Neuronal stem cell (in vitro differentiated cells): Measurements from ENCODE around the gene WAC.

ENCODE experiments used
- DNase-seq: peaks from one replicate; pipeline ENCODE4 v3.0.0-alpha.2; 2013; ENCODE audit warnings: low spot score
- H2AFZ ChIP-seq: one replicate; pipeline ENCODE4 v1.6.1; 2013; ENCODE audit warnings: mild to moderate bottlenecking, low read length, inconsistent platforms
- H2AK5ac ChIP-seq: 2 replicates; pipeline ENCODE4 v1.6.1; 2013; ENCODE audit warnings: low read depth, mild to moderate bottlenecking, inconsistent platforms, low read length, moderate library complexity, mixed read lengths
- H2BK120ac ChIP-seq: 2 replicates; pipeline ENCODE4 v1.6.1; 2013; ENCODE audit warnings: low read depth, mild to moderate bottlenecking, inconsistent platforms, low read length, moderate library complexity, mixed read lengths
- H2BK12ac ChIP-seq: one replicate; pipeline ENCODE4 v1.6.1; 2013; ENCODE audit warnings: low read length, inconsistent platforms
- H2BK15ac ChIP-seq: 2 replicates; pipeline ENCODE4 v1.6.1; 2013; ENCODE audit warnings: mild to moderate bottlenecking, low read length, inconsistent platforms, mixed read lengths
- H2BK5ac ChIP-seq: one replicate; pipeline ENCODE4 v1.6.1; 2013; ENCODE audit warnings: inconsistent platforms, mild to moderate bottlenecking, low read length, moderate library complexity
- H3K14ac ChIP-seq: one replicate; pipeline ENCODE4 v1.6.1; 2013; ENCODE audit warnings: low read length, inconsistent platforms
- H3K18ac ChIP-seq: 2 replicates; pipeline ENCODE4 v1.6.1; 2013; ENCODE audit warnings: low read length, inconsistent platforms
- H3K23ac ChIP-seq: 2 replicates; pipeline ENCODE4 v1.6.1; 2013; ENCODE audit warnings: low read depth, mild to moderate bottlenecking, mixed read lengths, low read length, inconsistent platforms; ENCODE audit not compliant: poor library complexity
- H3K27ac ChIP-seq: replicated peaks from 3 replicates; pipeline ENCODE4 v1.5.1; 2013; ENCODE audit warnings: low read length, inconsistent platforms
- H3K27me3 ChIP-seq, 3 experiments: 2 replicates each; pipeline ENCODE4 v1.6.1; 2013; ENCODE audit warnings: low read length in 3 of 3, mild to moderate bottlenecking in 2 of 3, inconsistent platforms in 1 of 3, low read depth in 1 of 3, mixed read lengths in 1 of 3, moderate library complexity in 1 of 3; ENCODE audit not compliant: control insufficient read depth in 3 of 3, insufficient read depth in 3 of 3
- H3K36me3 ChIP-seq, 2 donors: replicated peaks in 1 of 2; 2 replicates each; pipeline ENCODE4 v1.6.1; 2013; ENCODE audit warnings: low read length in 2 of 2; ENCODE audit not compliant: control insufficient read depth in 2 of 2, insufficient read depth in 2 of 2
- H3K4ac ChIP-seq: 2 replicates; pipeline ENCODE4 v1.6.1; 2013; ENCODE audit warnings: inconsistent platforms, mild to moderate bottlenecking, low read length, moderate library complexity
- H3K4me1 ChIP-seq, 2 donors: 1 replicate in 1 of 2; 2 replicates in 1 of 2; pipeline ENCODE4 v1.6.1; 2013; ENCODE audit warnings: low read length in 2 of 2, low read depth in 1 of 2; ENCODE audit not compliant: control insufficient read depth in 2 of 2, insufficient read depth in 1 of 2
- H3K4me2 ChIP-seq: one replicate; pipeline ENCODE4 v1.6.1; 2013; ENCODE audit warnings: mild to moderate bottlenecking, low read length, inconsistent platforms; ENCODE audit not compliant: insufficient read depth, poor library complexity, severe bottlenecking
- H3K4me3 ChIP-seq, 2 donors: 2 replicates each; pipeline ENCODE4 v1.5.1; 2013; ENCODE audit warnings: low read length in 2 of 2, mild to moderate bottlenecking in 2 of 2, inconsistent platforms in 1 of 2, moderate library complexity in 1 of 2
- H3K79me1 ChIP-seq: one replicate; pipeline ENCODE4 v1.6.1; 2013; ENCODE audit warnings: low read depth, mild to moderate bottlenecking, inconsistent platforms, low read length, moderate library complexity
- H3K9ac ChIP-seq: one replicate; pipeline ENCODE4 v1.6.1; 2013; ENCODE audit warnings: mild to moderate bottlenecking, low read depth, low read length, inconsistent platforms; ENCODE audit not compliant: poor library complexity
- H3K9me3 ChIP-seq, 2 donors: replicated peaks in 1 of 2; 2 replicates each; pipeline versions ENCODE3 to v1.6.1; 2013; ENCODE audit warnings: low read length in 2 of 2, mild to moderate bottlenecking in 2 of 2, inconsistent platforms in 1 of 2, low read depth in 1 of 2, mixed read lengths in 1 of 2, moderate library complexity in 1 of 2; ENCODE audit not compliant: control insufficient read depth in 2 of 2, insufficient read depth in 1 of 2
- H4K8ac ChIP-seq: one replicate; pipeline ENCODE4 v1.6.1; 2013; ENCODE audit warnings: low read depth, mild to moderate bottlenecking, inconsistent platforms, low read length, moderate library complexity
- H4K91ac ChIP-seq: one replicate; pipeline ENCODE4 v1.6.1; 2013; ENCODE audit warnings: low read length, low read depth, mild to moderate bottlenecking, inconsistent platforms; ENCODE audit not compliant: poor library complexity
- WGBS, 2 donors: extraction: QIAGEN DNeasy Blood & Tissue Kit; methylation state at CpG; one replicate each; pipeline ENCODE4 v1.1.7; 2013; ENCODE audit warnings: missing lambda C conversion rate in 2 of 2, mixed read lengths in 1 of 2; ENCODE audit not compliant: insufficient read length in 2 of 2, insufficient replicate concordance in 1 of 2; ENCODE audit errors: extremely low coverage in 2 of 2; 5-methylcytosine and 5-hydroxymethylcytosine counted together

WAC gene

DNA sequence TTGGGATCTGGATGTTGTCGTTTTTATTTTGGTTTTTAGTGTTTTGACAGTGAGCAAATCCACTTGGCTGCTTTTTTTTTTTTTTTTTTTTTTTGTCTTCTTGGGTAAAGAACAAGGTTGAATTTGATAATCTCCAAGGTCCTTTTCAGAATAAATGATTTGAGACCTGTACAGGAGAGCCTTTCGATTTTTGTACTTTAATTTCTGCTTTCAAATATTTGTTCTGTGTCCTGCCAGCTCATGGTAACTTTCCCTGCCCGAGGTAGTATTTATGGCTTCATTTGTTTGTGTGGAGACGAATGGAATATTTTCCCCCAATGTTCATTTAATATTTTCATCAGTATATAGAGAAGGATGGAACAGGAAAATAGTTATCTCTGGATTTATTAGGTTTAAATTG, 19.9 kb downstream of the WAC start:
- Histone ChIP-seq H3K36me3 (peaks cover 5 to 98% of the 10 kb centered on the region in 2 donors), H4K8ac (no peak overlapping the region), H3K27ac (no peak overlapping the region), H3K9me3 (no peaks in the 10 kb centered on the region), H3K4ac (no peak overlapping the region), H3K9ac (no peak overlapping the region), H3K4me3 (no peak overlapping the region), H2BK15ac (no peak overlapping the region), H3K23ac (no peak overlapping the region), H3K27me3 (no peaks in the 10 kb centered on the region), H2BK120ac (no peak overlapping the region), H2AK5ac (no peak overlapping the region), H3K4me2 (no peak overlapping the region), H4K91ac (no peak overlapping the region), H3K14ac (no peak overlapping the region), H3K4me1 (peaks cover 0 to 2% of the 10 kb centered on the region in 2 donors), H2BK12ac (no peak overlapping the region), H2AFZ (no peak overlapping the region), H3K18ac (no peak overlapping the region), H3K79me1 (peaks cover 2% of the 10 kb centered on the region), H2BK5ac (no peak overlapping the region)
- DNase-seq = no peak
- 100% methylated on average over 1 of the region's 4 CpGs; no CpG with 5 or more reads in 1 of the 2 donors for WGBS, 2 donors

DNA sequence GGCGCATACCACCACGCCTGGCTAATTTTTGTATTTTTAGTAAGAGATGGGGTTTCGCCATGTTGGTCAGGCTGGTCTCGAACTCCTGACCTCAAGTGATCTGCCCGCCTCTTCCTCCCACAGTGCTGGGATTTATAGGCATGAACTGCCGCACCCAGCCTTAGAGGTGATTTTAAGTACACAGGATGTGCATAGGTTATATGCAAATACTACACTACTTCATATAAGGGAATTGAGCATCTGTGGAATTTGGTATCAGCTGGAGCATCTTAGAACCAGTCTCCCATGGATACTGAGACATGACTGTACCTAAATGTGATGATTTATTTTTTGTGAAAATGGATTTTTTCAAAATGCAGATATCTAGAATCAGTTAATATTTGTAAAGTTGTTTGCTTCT, 21.1 kb downstream of the WAC start:
- H2BK5ac ChIP-seq = no peak overlapping the region
- H2BK12ac ChIP-seq = no peak overlapping the region
- H4K8ac ChIP-seq = no peak overlapping the region
- H3K4ac ChIP-seq = no peak overlapping the region
- H3K36me3 ChIP-seq = peaks cover 5 to 98% of the 10 kb centered on the region in 2 donors
- H3K79me1 ChIP-seq = peaks cover 2% of the 10 kb centered on the region
- no peak overlapping the region for H4K91ac ChIP-seq
- no CpG with 5 or more reads among the region's 6 CpGs for WGBS, 2 donors
- no peak overlapping the region for H3K27ac ChIP-seq
- no peak for DNase-seq
- no peak overlapping the region for H3K9ac ChIP-seq
- H3K4me3 ChIP-seq = no peak overlapping the region
- no peak overlapping the region for H3K4me2 ChIP-seq
- H3K4me1 ChIP-seq = peaks cover 0 to 3% of the 10 kb centered on the region in 2 donors
- no peaks in the 10 kb centered on the region for H3K9me3 ChIP-seq
- no peak overlapping the region for H3K18ac ChIP-seq
- H2BK15ac ChIP-seq = no peak overlapping the region
- no peaks in the 10 kb centered on the region for H3K27me3 ChIP-seq
- no peak overlapping the region for H3K23ac ChIP-seq
- no peak overlapping the region for H2AK5ac ChIP-seq
- H2AFZ ChIP-seq = no peak overlapping the region
- no peak overlapping the region for H2BK120ac ChIP-seq
- no peak overlapping the region for H3K14ac ChIP-seq

DNA sequence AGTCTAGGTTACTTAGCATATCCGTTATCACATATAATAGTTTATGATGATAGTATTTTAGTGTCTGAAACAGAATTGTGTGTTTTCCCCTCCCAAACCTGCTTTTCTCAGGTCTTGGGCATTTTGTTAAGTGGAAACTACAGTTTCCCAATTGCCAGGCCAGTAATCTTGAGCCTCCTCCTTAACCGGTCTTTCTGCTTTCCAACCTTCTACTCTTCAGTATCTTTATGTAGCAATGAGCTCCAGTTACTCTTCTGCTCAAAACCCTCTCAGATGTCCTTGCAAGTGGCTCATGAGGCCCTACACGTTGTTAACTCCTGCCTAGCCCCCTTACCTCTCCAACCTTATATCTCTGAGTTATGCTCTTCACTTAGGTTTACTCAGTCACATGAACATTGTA, 22.0 kb downstream of the WAC start:
- H2BK120ac ChIP-seq = no peak overlapping the region
- DNase-seq = no peak
- H3K4me1 ChIP-seq = peaks cover 0 to 8% of the 10 kb centered on the region in 2 donors
- no peak overlapping the region for H2BK12ac ChIP-seq
- peaks cover 2% of the 10 kb centered on the region for H3K79me1 ChIP-seq
- no peak overlapping the region for H4K91ac ChIP-seq
- H3K27ac ChIP-seq = no peak overlapping the region
- H2BK5ac ChIP-seq = no peak overlapping the region
- H4K8ac ChIP-seq = no peak overlapping the region
- H2BK15ac ChIP-seq = no peak overlapping the region
- H3K4me2 ChIP-seq = no peak overlapping the region
- H2AFZ ChIP-seq = no peak overlapping the region
- H3K4ac ChIP-seq = no peak overlapping the region
- H3K9ac ChIP-seq = no peak overlapping the region
- H3K9me3 ChIP-seq = no peaks in the 10 kb centered on the region
- H3K27me3 ChIP-seq = no peaks in the 10 kb centered on the region
- WGBS, 2 donors = no CpG with 5 or more reads among the region's 3 CpGs
- H3K14ac ChIP-seq = no peak overlapping the region
- no peak overlapping the region for H3K23ac ChIP-seq
- no peak overlapping the region for H3K18ac ChIP-seq
- no peak overlapping the region for H2AK5ac ChIP-seq
- H3K36me3 ChIP-seq = peaks cover 5 to 98% of the 10 kb centered on the region in 2 donors
- no peak overlapping the region for H3K4me3 ChIP-seq

DNA sequence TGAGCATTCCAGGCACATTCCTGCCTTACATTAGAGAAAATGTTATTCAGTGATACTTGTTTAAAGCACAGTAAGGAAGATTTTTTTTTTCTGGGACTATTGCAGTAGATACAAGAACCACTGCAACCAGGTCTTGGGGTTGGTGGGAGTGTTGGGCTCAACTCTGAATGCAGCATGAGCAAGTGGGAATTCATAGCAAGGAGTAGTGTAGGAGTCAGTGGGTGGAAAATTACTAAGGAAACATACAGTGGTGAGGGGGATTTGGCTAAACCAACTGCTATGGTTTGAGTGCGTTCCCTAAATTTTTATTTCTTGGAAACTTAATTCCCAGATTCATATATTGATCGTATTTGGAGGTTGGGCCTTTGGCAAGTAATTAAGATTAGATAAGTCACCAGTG, 22.4 kb downstream of the WAC start:
- H3K27ac ChIP-seq = no peak overlapping the region
- H2AFZ ChIP-seq = no peak overlapping the region
- H3K79me1 ChIP-seq = peaks cover 4% of the 10 kb centered on the region
- H2AK5ac ChIP-seq = no peak overlapping the region
- no peak overlapping the region for H2BK12ac ChIP-seq
- no peak overlapping the region for H3K4me2 ChIP-seq
- WGBS, 2 donors = no CpG with 5 or more reads among the region's 2 CpGs
- H2BK120ac ChIP-seq = no peak overlapping the region
- H3K14ac ChIP-seq = no peak overlapping the region
- H3K36me3 ChIP-seq = peaks cover 3 to 98% of the 10 kb centered on the region in 2 donors
- H3K9me3 ChIP-seq = no peaks in the 10 kb centered on the region
- no peak overlapping the region for H3K9ac ChIP-seq
- H2BK15ac ChIP-seq = no peak overlapping the region
- no peak overlapping the region for H3K23ac ChIP-seq
- H2BK5ac ChIP-seq = no peak overlapping the region
- H4K91ac ChIP-seq = no peak overlapping the region
- H3K4me3 ChIP-seq = no peak overlapping the region
- H3K18ac ChIP-seq = no peak overlapping the region
- no peaks in the 10 kb centered on the region for H3K27me3 ChIP-seq
- no peak overlapping the region for H3K4ac ChIP-seq
- H3K4me1 ChIP-seq = peaks cover 0 to 12% of the 10 kb centered on the region in 2 donors
- no peak for DNase-seq
- H4K8ac ChIP-seq = no peak overlapping the region
